Endothelial cell of umbilical vein (primary cell): ENCODE measurements around the gene VCPKMT.

Source experiments
- EZH2 ChIP-seq: IDR thresholded peaks from 2 replicates; pipeline ENCODE4 v1.6.1; 2012; ENCODE audit warnings: borderline replicate concordance, low read depth, mild to moderate bottlenecking, moderate library complexity, low read length, inconsistent platforms; ENCODE audit not compliant: severe bottlenecking
- POLR2A ChIP-seq: IDR thresholded peaks from 2 replicates; pipeline ENCODE4 v1.6.1; 2012; ENCODE audit warnings: low read depth, mild to moderate bottlenecking, control low read depth, low read length
- TF ChIP-seq, protein P1 (sequence below), 2 donors: IDR thresholded peaks; 1 replicate in 1 of 2; 2 replicates in 1 of 2; pipeline ENCODE4 v1.5.1; 2011; ENCODE audit warnings: low read length in 2 of 2, mild to moderate bottlenecking in 2 of 2, moderate library complexity in 2 of 2, control low read depth in 1 of 2, inconsistent platforms in 1 of 2, low read depth in 1 of 2; ENCODE audit not compliant: insufficient read depth in 1 of 2; ENCODE audit errors: extremely low read depth in 1 of 2

DNA sequence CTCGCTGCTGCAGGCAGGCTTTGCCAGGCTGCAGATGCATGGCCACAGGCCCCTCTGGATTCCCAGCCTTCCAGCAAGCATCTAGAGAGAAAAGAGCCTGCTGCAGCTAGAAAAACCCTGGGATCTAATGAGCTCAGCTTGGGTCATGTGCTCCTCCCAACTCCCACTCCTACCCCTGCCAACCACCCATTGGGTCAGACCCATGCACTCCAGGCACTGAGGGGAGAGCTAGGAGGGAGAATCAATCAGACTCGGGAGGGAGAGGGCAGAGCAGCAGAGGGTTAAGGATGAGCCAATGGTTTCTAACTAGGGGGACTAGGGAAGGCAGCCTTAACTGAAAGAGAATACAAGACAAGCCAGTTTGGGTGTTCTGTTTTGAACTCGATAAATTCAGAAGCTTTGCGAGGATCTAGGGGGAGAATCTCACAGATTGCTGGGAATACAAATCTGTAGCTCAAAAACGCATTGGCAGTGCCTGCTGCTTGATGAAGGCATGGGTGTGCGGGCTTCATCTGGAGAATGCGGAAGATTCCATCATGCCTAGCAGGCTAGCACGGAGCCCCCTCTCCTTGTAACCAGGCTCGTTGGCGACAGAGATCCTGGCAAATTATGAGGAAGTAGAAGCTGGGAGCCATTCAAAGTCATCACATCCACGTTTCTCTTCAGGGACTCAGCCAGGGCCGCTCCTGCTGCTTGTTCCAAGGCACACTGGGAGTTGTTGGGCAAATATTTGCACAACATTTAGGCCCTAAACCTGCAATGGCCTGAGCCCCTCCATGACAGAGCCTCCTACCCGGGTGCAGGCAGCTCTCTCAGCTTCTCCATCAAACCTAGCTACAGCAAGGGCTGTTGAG lies 56.4 kb downstream of the VCPKMT start:
- TF ChIP-seq, protein P1, sequence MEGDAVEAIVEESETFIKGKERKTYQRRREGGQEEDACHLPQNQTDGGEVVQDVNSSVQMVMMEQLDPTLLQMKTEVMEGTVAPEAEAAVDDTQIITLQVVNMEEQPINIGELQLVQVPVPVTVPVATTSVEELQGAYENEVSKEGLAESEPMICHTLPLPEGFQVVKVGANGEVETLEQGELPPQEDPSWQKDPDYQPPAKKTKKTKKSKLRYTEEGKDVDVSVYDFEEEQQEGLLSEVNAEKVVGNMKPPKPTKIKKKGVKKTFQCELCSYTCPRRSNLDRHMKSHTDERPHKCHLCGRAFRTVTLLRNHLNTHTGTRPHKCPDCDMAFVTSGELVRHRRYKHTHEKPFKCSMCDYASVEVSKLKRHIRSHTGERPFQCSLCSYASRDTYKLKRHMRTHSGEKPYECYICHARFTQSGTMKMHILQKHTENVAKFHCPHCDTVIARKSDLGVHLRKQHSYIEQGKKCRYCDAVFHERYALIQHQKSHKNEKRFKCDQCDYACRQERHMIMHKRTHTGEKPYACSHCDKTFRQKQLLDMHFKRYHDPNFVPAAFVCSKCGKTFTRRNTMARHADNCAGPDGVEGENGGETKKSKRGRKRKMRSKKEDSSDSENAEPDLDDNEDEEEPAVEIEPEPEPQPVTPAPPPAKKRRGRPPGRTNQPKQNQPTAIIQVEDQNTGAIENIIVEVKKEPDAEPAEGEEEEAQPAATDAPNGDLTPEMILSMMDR (IDR thresholded peaks at IDR 0.05; ENCODE audit: extremely low read depth in 1 of 2, insufficient read depth in 1 of 2, low read depth in 1 of 2, low read length in 2 of 2) = no peak
- TF ChIP-seq EZH2 (no peak), POLR2A (no peak)
